Calu3 (cell line): ENCODE data around the gene CDH13. TPM values are rescaled to one million over a fixed set of nuclear protein-coding genes. Genes with fewer than 3 reads are reported as not detected.

ENCODE experiments used
- BruUV-seq: library from RNA; stranded (reverse); fragments of 400-500 nt; replicated peaks from 2 replicates; lab custom pipeline; 2021; lab: Mats Ljungman, UMichigan
- CTCF ChIA-PET: fragments of 300-600 bp; sonication (Branson Sonifier 250); formaldehyde crosslinking; loops from one replicate; lab custom pipeline; 2022; ENCODE audit warnings: antibody characterized with exemption; lab: Charles Lee
- DNase-seq: peaks from one replicate; pipeline ENCODE4 v3.0.0; 2022
- H3K27ac Mint-ChIP-seq: one replicate; pipeline ENCODE4 v1.8.0; 2022; ENCODE audit warnings: mixed read lengths; ENCODE audit not compliant: unreplicated experiment
- H3K27me3 Mint-ChIP-seq: one replicate; pipeline ENCODE4 v1.8.0; 2022; ENCODE audit warnings: mixed read lengths; ENCODE audit not compliant: unreplicated experiment
- H3K36me3 Mint-ChIP-seq: one replicate; pipeline ENCODE4 v1.8.0; 2022; ENCODE audit warnings: mild to moderate bottlenecking, moderate library complexity, mixed read lengths; ENCODE audit not compliant: insufficient read depth, unreplicated experiment
- H3K4me1 Mint-ChIP-seq: one replicate; pipeline ENCODE4 v1.8.0; 2022; ENCODE audit warnings: mild to moderate bottlenecking, low read depth, mixed read lengths; ENCODE audit not compliant: unreplicated experiment
- H3K4me3 Mint-ChIP-seq: one replicate; pipeline ENCODE4 v1.8.0; 2022; ENCODE audit warnings: mild to moderate bottlenecking, low read depth, moderate library complexity, mixed read lengths; ENCODE audit not compliant: unreplicated experiment
- H3K9me3 Mint-ChIP-seq: one replicate; pipeline ENCODE4 v1.8.0; 2022; ENCODE audit warnings: low read depth, mixed read lengths; ENCODE audit not compliant: unreplicated experiment
- CTCF ChIP-seq: fragments of 200-600 bp; IDR thresholded peaks from one replicate; pipeline ENCODE4 v1.8.0; 2022; ENCODE audit warnings: antibody characterized with exemption; ENCODE audit not compliant: unreplicated experiment
- intact Hi-C: fragments of 100-400 bp; cut with micrococcal nuclease; formaldehyde crosslinking; loops from one replicate; pipeline ENCODE4 v1.10.0; 2022; ENCODE audit not compliant: unreplicated experiment
- total RNA-seq: library from RNA; stranded (reverse); gene quantifications from 2 replicates; pipeline ENCODE4 v1.2.3, GENCODE V29; 2022

Gene CDH13
- total RNA-seq, 1 experiment from 2014 or later: not detected

GRCh38 chr16:83160287-83161020, 533.7 kb downstream of the CDH13 start:
- no peak for DNase-seq
- Mint-ChIP-seq H3K27me3 (no peaks in the 10 kb centered on the region), H3K9me3 (peaks cover 14% of the 10 kb centered on the region), H3K4me1 (no peaks in the 10 kb centered on the region), H3K4me3 (no peak overlapping the region), H3K27ac (no peak overlapping the region), H3K36me3 (no peaks in the 10 kb centered on the region)
- BruUV-seq: no TSS peak
- TF ChIP-seq CTCF: no peak
- intact Hi-C loops: no loop called here
- CTCF ChIA-PET: no interaction called here

GRCh38 chr16:83162791-83163190, 536.0 kb downstream of the CDH13 start:
- intact Hi-C loops: no loop called here
- no peak overlapping the region for H3K27ac Mint-ChIP-seq
- BruUV-seq: no TSS peak
- CTCF ChIA-PET: no interaction called here
- DNase-seq: no peak
- H3K9me3 Mint-ChIP-seq: peaks cover 15% of the 10 kb centered on the region
- no peak for TF ChIP-seq CTCF
- H3K27me3 Mint-ChIP-seq: no peaks in the 10 kb centered on the region
- no peaks in the 10 kb centered on the region for H3K4me1 Mint-ChIP-seq
- no peaks in the 10 kb centered on the region for H3K36me3 Mint-ChIP-seq
- no peak overlapping the region for H3K4me3 Mint-ChIP-seq

- H3K27ac Mint-ChIP-seq: no peak overlapping the region
- no peak for TF ChIP-seq CTCF
- no peaks in the 10 kb centered on the region for H3K36me3 Mint-ChIP-seq
- H3K4me1 Mint-ChIP-seq: no peaks in the 10 kb centered on the region
- BruUV-seq: no TSS peak
- H3K9me3 Mint-ChIP-seq: peaks cover 15% of the 10 kb centered on the region
- CTCF ChIA-PET: no interaction called here
- intact Hi-C loops: no loop called here
- H3K4me3 Mint-ChIP-seq: no peak overlapping the region
- no peak for DNase-seq
- H3K27me3 Mint-ChIP-seq: no peaks in the 10 kb centered on the region
These were observed 538.0 kb downstream of the CDH13 start for GRCh38 chr16:83164816-83165215.

- intact Hi-C loops: no loop called here
- no peak for TF ChIP-seq CTCF
- no peak overlapping the region for H3K27ac Mint-ChIP-seq
- no peaks in the 10 kb centered on the region for H3K36me3 Mint-ChIP-seq
- CTCF ChIA-PET: no interaction called here
- no peaks in the 10 kb centered on the region for H3K27me3 Mint-ChIP-seq
- H3K4me1 Mint-ChIP-seq: no peaks in the 10 kb centered on the region
- no TSS peak for BruUV-seq
- peaks cover 6% of the 10 kb centered on the region for H3K9me3 Mint-ChIP-seq
- no peak for DNase-seq
- no peak overlapping the region for H3K4me3 Mint-ChIP-seq
These were observed 544.6 kb downstream of the CDH13 start for GRCh38 chr16:83171396-83171795.
